Epithelial cell of esophagus (primary cell): ENCODE results near the gene DTX2.
A peak's percentile ranks its signal among the peaks of the same experiment; 100 is the strongest.
"Not testable (repeated sequence)": the region's sequence is repeated elsewhere in the genome, so short reads cannot be mapped to it uniquely, and the experiment has no call there.

Experiments used
- DNase-seq: peaks from one replicate; pipeline ENCODE4 v3.0.0; 2010; ENCODE audit warnings: low read depth
- H3K4me3 ChIP-seq: 2 replicates; pipeline ENCODE4 v1.5.1; 2011; ENCODE audit warnings: mild to moderate bottlenecking, low read length, control low read depth
- CTCF ChIP-seq: IDR thresholded peaks from 2 replicates; pipeline ENCODE4 v1.5.1; 2011; ENCODE audit warnings: low read depth, mild to moderate bottlenecking, low read length, control low read depth, inconsistent platforms; ENCODE audit not compliant: insufficient read depth; ENCODE audit errors: missing control alignments

DTX2 gene

GRCh38 chr7:76461464-76462101 is at the start of gene DTX2:
DTX2 (plus strand) TSS chr7:76461709; CDS start chr7:76480510, 18,801 bp downstream.
- DNase-seq: not testable (repeated sequence)
- H3K4me3 ChIP-seq: peak within 1 kb of the TSS; percentile 28

GRCh38 chr7:76412249-76412648 is 49.3 kb upstream of the DTX2 start:
- no peak for TF ChIP-seq CTCF
- no peak for DNase-seq
- no peak overlapping the region for H3K4me3 ChIP-seq

GRCh38 chr7:76417654-76418310 is 43.7 kb upstream of the DTX2 start:
- H3K4me3 ChIP-seq, DNase-seq: not testable (repeated sequence)

- H3K4me3 ChIP-seq: not testable (repeated sequence)
- DNase-seq: peak; percentile 95
These were observed 40.4 kb upstream of the DTX2 start for GRCh38 chr7:76421097-76421496.

GRCh38 chr7:76423666-76424412 is 37.7 kb upstream of the DTX2 start:
- no peak for TF ChIP-seq CTCF
- H3K4me3 ChIP-seq: no peak overlapping the region
- DNase-seq: peak; percentile 43

GRCh38 chr7:76424413-76425111 is 36.9 kb upstream of the DTX2 start, which contains the start of gene ZP3:
ZP3 (plus strand) TSS chr7:76424950; CDS start chr7:76424965, 15 bp downstream.
- no peak for DNase-seq
- no peak for TF ChIP-seq CTCF
- H3K4me3 ChIP-seq: no peak within 1 kb of the TSS

- H3K4me3 ChIP-seq: no peak overlapping the region
- no peak for DNase-seq
- TF ChIP-seq CTCF: no peak
These were observed 36.4 kb upstream of the DTX2 start for GRCh38 chr7:76425156-76425555.

- H3K4me3 ChIP-seq, DNase-seq: not testable (repeated sequence)
These were observed 36.0 kb upstream of the DTX2 start for GRCh38 chr7:76425558-76425957.
